RWPE1 (cell line): ENCODE measurements around the gene DR1.
"Not testable (repeated sequence)": the region's sequence is repeated elsewhere in the genome, so short reads cannot be mapped to it uniquely, and the experiment has no call there.

Source experiments
- CTCF ChIA-PET: fragments of 350-600 bp; sonication (Branson Sonifier 250); formaldehyde crosslinking; extraction: SDS; loops from one replicate; lab custom pipeline; 2021; lab: Yijun Ruan, JAX
- POLR2A ChIA-PET: fragments of 400-600 bp; formaldehyde crosslinking; extraction: SDS; loops from one replicate; lab custom pipeline; 2020; ENCODE audit warnings: antibody characterized with exemption; ENCODE audit not compliant: low non-redundant PET; lab: Yijun Ruan, JAX
- DNase-seq: peaks from one replicate; pipeline ENCODE4 v3.0.0; 2012; ENCODE audit warnings: low spot score
- H3K27ac ChIP-seq: fragments of 450-650 bp; 2 replicates; pipeline ENCODE4 v1.5.1; 2017
- CTCF ChIP-seq: fragments of 450-650 bp; conservative IDR thresholded peaks from 2 replicates; pipeline ENCODE4 v1.5.1; 2017; ENCODE audit warnings: low read depth, mild to moderate bottlenecking

DR1 gene

GRCh38 chr1:93347334-93347899 is 1.7 kb downstream of the DR1 start:
- CTCF ChIA-PET, result no interaction called here
- POLR2A ChIA-PET, result no interaction called here
- TF ChIP-seq CTCF, result no peak
- no peak overlapping the region for H3K27ac ChIP-seq
- no peak for DNase-seq

- TF ChIP-seq CTCF, result no peak
- ChIA-PET POLR2A (no interaction called here), CTCF (no interaction called here)
- no peak for DNase-seq
- no peak overlapping the region for H3K27ac ChIP-seq
Observed at GRCh38 chr1:93348104-93348728, 2.5 kb downstream of the DR1 start.

- CTCF ChIA-PET, result no interaction called here
- POLR2A ChIA-PET, result no interaction called here
- DNase-seq, result no peak
- no peak for TF ChIP-seq CTCF
- H3K27ac ChIP-seq, result no peak overlapping the region
Observed at GRCh38 chr1:93349231-93350135, 3.8 kb downstream of the DR1 start.

- H3K27ac ChIP-seq, result no peak overlapping the region
- no peak for TF ChIP-seq CTCF
- DNase-seq, result no peak
- ChIA-PET CTCF (interaction anchor here (0.7 kb wide), 2 partner anchors 25 to 29 kb away, joined by 3 read pairs; no protein-coding TSS in a partner anchor), POLR2A (no interaction called here)
Observed at GRCh38 chr1:93350322-93350721, 4.6 kb downstream of the DR1 start.

GRCh38 chr1:93350875-93351274 is 5.2 kb downstream of the DR1 start:
- no peak overlapping the region for H3K27ac ChIP-seq
- CTCF ChIA-PET, result interaction anchor here (0.7 kb wide), 2 partner anchors 25 to 29 kb away, joined by 3 read pairs; no protein-coding TSS in a partner anchor
- no peak for DNase-seq
- TF ChIP-seq CTCF, result no peak
- POLR2A ChIA-PET, result no interaction called here

- CTCF ChIA-PET, DNase-seq, POLR2A ChIA-PET: not testable (repeated sequence)
- peak overlapping the region; percentile 92 for H3K27ac ChIP-seq
Observed at GRCh38 chr1:93351346-93351745, 5.6 kb downstream of the DR1 start.
